Measurements from ENCODE around the gene LATS2.
"Not testable (repeated sequence)": the region's sequence is repeated elsewhere in the genome, so short reads cannot be mapped to it uniquely, and the experiment has no call there.

The LATS2 gene

GRCh38 chr13:21075011-21075378 lies 13.6 kb upstream of the LATS2 start:
- no peak for DNase-seq

GRCh38 chr13:21074546-21074945 lies 13.2 kb upstream of the LATS2 start:
- DNase-seq = no peak

GRCh38 chr13:21071924-21072323 lies 10.5 kb upstream of the LATS2 start:
- DNase-seq = no peak

GRCh38 chr13:21071015-21071414 lies 9.6 kb upstream of the LATS2 start:
- no peak for DNase-seq

GRCh38 chr13:21069561-21070004 lies 8.2 kb upstream of the LATS2 start:
- DNase-seq = no peak

- no peak for DNase-seq
These were observed 6.5 kb upstream of the LATS2 start for GRCh38 chr13:21067848-21068247.

- DNase-seq = no peak
These were observed 5.6 kb upstream of the LATS2 start for GRCh38 chr13:21066946-21067345.

- DNase-seq = no peak
These were observed 4.3 kb upstream of the LATS2 start for GRCh38 chr13:21065686-21066085.

GRCh38 chr13:21063031-21063430 lies 1.6 kb upstream of the LATS2 start:
- no peak for DNase-seq

GRCh38 chr13:21060338-21061028 lies 903 bp downstream of the LATS2 start:
- no peak for DNase-seq

- no peak for DNase-seq
These were observed 1.6 kb downstream of the LATS2 start for GRCh38 chr13:21059641-21060337.

- DNase-seq = no peak
These were observed 3.0 kb downstream of the LATS2 start for GRCh38 chr13:21058361-21058760.

- no peak for DNase-seq
These were observed 5.8 kb downstream of the LATS2 start for GRCh38 chr13:21055511-21056045.

GRCh38 chr13:21055016-21055415 lies 6.4 kb downstream of the LATS2 start:
- no peak for DNase-seq

GRCh38 chr13:21054313-21054712 lies 7.1 kb downstream of the LATS2 start:
- no peak for DNase-seq

GRCh38 chr13:21053231-21053630 lies 8.2 kb downstream of the LATS2 start:
- DNase-seq = no peak

- no peak for DNase-seq
These were observed 9.7 kb downstream of the LATS2 start for GRCh38 chr13:21051675-21052074.

- DNase-seq = no peak
These were observed 10.8 kb downstream of the LATS2 start for GRCh38 chr13:21050288-21051197.

GRCh38 chr13:21049731-21050130 lies 11.7 kb downstream of the LATS2 start:
- DNase-seq = not testable (repeated sequence)

- no peak for DNase-seq
These were observed 12.3 kb downstream of the LATS2 start for GRCh38 chr13:21048901-21049698.

- no peak for DNase-seq
These were observed 13.6 kb downstream of the LATS2 start for GRCh38 chr13:21047591-21048282.

GRCh38 chr13:21047087-21047486 lies 14.3 kb downstream of the LATS2 start:
- no peak for DNase-seq

All from activated CD4-positive, alpha-beta T cell treated with anti-CD3 and anti-CD28 coated beads for 1 hour (primary cell).